ENCODE results near the gene ACTRT2. TPM values are rescaled to one million over a fixed set of nuclear protein-coding genes. Genes with fewer than 3 reads are reported as not detected.

ACTRT2 gene
- total and polyA plus RNA-seq, 9 donors = not detected

DNA sequence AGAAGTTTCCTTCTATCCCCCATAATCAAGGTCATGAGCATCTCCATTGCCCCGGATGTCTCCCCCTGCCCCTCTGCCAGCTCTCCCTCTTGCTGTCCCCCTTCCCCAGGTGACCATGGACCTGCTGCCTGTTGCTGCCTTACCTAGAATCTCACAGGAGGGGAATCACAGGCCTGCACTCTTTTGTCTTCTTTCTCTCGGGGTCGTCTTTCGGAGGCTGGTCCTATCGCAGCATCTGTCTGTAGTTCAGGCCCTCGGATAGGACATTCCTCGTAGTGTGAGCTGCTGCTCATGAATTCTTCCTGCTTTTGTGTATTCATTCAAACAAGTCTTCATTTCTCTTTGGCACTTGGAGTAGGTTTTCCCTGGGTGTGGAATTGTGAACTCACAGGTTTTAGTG, 39.9 kb upstream of the ACTRT2 start:
- H3K4me1 ChIP-seq (ENCODE audit: insufficient read depth) = peaks cover under 1% of the 10 kb centered on the region
- no peak for DNase-seq
- no peaks in the 10 kb centered on the region for H3K27me3 ChIP-seq
- no peaks in the 10 kb centered on the region for H3K9me3 ChIP-seq
- H3K27ac ChIP-seq = no peak overlapping the region
- no peak overlapping the region for H3K4me3 ChIP-seq
- H3K36me3 ChIP-seq = no peaks in the 10 kb centered on the region
- intact Hi-C loops (cut with DNase I) = no loop called here
- 60 to 70% (median 68%) methylated on average over 7 of the region's 7 CpGs for WGBS, 3 donors
- no peak for TF ChIP-seq POLR2A (IDR thresholded peaks at IDR 0.05)
- TF ChIP-seq, protein P1, sequence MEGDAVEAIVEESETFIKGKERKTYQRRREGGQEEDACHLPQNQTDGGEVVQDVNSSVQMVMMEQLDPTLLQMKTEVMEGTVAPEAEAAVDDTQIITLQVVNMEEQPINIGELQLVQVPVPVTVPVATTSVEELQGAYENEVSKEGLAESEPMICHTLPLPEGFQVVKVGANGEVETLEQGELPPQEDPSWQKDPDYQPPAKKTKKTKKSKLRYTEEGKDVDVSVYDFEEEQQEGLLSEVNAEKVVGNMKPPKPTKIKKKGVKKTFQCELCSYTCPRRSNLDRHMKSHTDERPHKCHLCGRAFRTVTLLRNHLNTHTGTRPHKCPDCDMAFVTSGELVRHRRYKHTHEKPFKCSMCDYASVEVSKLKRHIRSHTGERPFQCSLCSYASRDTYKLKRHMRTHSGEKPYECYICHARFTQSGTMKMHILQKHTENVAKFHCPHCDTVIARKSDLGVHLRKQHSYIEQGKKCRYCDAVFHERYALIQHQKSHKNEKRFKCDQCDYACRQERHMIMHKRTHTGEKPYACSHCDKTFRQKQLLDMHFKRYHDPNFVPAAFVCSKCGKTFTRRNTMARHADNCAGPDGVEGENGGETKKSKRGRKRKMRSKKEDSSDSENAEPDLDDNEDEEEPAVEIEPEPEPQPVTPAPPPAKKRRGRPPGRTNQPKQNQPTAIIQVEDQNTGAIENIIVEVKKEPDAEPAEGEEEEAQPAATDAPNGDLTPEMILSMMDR (IDR thresholded peaks at IDR 0.05) = no peak

DNA sequence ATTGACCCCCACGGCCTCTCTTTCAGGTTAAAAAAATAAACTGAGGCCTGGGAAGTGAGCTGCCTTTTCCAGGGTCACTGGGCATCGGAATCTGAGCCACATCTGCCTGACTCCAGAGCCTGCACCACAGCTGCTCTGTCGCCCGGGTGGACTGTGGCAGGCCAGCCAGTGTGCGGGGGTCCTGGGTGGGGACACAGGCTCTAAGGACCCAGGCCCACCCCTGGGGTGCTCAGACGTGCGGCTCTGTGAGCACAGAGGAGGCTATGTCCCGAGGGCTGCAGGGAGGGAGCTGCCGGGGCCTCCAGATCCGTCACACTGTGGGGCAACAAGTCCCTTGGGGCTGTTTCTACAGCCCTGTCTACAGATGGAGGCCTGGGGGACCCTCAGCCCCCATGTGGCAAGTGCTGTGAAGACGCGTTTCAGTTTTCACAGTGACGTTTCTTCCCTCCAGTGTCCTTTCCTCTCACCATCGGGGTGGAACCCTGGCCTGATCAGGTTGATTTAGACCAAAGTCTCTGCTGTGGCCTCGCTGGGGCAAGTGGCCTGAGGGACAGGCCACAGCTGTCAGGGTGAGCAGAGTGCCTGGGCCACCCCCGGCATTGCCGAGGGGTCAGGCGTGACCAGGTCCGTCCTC, 39.2 kb upstream of the ACTRT2 start:
- no peaks in the 10 kb centered on the region for H3K36me3 ChIP-seq
- intact Hi-C loops (cut with DNase I) = no loop called here
- WGBS, 3 donors = 86 to 89% (median 87%) methylated on average over 19 of the region's 19 CpGs
- no peak overlapping the region for H3K4me3 ChIP-seq
- no peaks in the 10 kb centered on the region for H3K9me3 ChIP-seq
- H3K4me1 ChIP-seq (ENCODE audit: insufficient read depth) = no peaks in the 10 kb centered on the region
- TF ChIP-seq, protein P1 (IDR thresholded peaks at IDR 0.05) = no peak
- no peak for TF ChIP-seq EP300 (IDR thresholded peaks at IDR 0.05)
- no peak for TF ChIP-seq POLR2A (IDR thresholded peaks at IDR 0.05)
- H3K27ac ChIP-seq = no peak overlapping the region
- no peaks in the 10 kb centered on the region for H3K27me3 ChIP-seq
- peak in 1 of 5 donors; percentile 1 for DNase-seq

DNA sequence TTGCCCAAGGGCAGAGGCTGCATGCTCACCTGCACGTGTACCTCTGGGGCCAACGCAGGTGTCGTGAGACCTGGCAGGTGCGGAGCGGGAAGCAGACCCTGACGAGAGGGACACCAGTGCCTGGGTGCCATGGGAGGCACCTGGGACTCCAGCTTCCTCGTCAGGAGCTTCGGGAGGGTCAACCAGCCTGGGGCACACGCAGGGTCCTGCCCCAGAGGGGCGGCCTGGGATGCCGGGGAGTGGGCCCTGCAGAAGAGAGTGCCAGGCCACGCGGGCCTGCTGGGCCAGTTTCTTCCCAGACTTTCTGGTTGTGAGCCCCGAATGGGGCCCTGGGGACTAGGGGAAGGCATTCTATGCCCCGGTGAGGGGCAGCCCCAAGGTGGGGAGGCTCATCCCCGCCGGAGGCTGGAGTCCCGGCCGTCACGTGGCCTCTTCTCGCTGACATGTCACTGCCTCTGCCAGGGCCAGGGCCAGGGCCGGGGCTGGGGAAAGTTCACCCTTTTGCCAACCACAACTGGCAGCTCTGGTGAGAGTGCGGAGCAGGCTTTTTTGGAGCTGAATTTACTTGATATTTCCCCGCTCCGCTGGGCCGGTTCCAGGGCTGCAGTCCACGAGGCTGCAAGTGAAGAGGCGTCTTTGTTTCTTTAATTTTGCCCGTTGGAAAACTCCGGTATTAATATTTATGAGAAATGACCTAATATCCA, 38.5 kb upstream of the ACTRT2 start:
- Histone ChIP-seq H3K27me3 (no peaks in the 10 kb centered on the region), H3K4me1 (ENCODE audit: insufficient read depth) (no peaks in the 10 kb centered on the region), H3K36me3 (no peaks in the 10 kb centered on the region), H3K9me3 (no peaks in the 10 kb centered on the region), H3K4me3 (no peak overlapping the region), H3K27ac (no peak overlapping the region)
- WGBS, 3 donors = 83 to 93% (median 87%) methylated on average over 28 to 30 of the region's 30 CpGs
- TF ChIP-seq POLR2A (IDR thresholded peaks at IDR 0.05) = no peak
- TF ChIP-seq, protein P1 (IDR thresholded peaks at IDR 0.05) = no peak
- TF ChIP-seq EP300 (IDR thresholded peaks at IDR 0.05) = no peak
- no peak for DNase-seq
- intact Hi-C loops (cut with DNase I) = no loop called here

DNA sequence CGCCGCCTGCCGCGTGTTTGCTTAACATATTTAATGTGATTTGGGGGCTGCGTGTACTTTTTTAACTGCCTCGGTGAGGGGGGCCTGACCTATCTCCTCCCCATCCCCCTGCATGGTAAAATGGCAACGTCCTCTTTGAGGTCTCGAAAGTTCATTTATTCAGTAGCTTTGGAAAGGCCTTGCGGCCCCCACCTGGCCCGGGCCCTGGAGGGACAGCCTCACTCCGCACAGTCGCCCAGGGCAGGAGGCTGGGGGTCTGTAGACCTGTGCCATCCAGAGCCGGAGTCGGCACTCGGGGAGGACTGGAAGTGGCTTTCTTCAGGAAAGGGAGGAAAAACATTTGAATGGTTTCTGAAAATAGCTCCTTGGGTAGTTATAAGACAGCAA, 38.0 kb upstream of the ACTRT2 start:
- Histone ChIP-seq H3K27me3 (no peaks in the 10 kb centered on the region), H3K27ac (no peak overlapping the region)

More for the DNA sequence above, 38.0 kb upstream of the ACTRT2 start:
- no peak overlapping the region for H3K4me3 ChIP-seq
- no peaks in the 10 kb centered on the region for H3K36me3 ChIP-seq
- 81 to 84% (median 81%) methylated on average over 15 of the region's 15 CpGs for WGBS, 3 donors
- DNase-seq = no peak
- TF ChIP-seq, protein P1 (IDR thresholded peaks at IDR 0.05) = no peak
- no peak for TF ChIP-seq POLR2A (IDR thresholded peaks at IDR 0.05)
- no peak for TF ChIP-seq EP300 (IDR thresholded peaks at IDR 0.05)
- H3K4me1 ChIP-seq (ENCODE audit: insufficient read depth) = no peaks in the 10 kb centered on the region
- intact Hi-C loops (cut with DNase I) = no loop called here
- no peaks in the 10 kb centered on the region for H3K9me3 ChIP-seq
